SK-N-MC (cell line): ENCODE measurements around the gene MYBBP1A.

Experiments
- DNase-seq: peaks from one replicate; pipeline ENCODE4 v3.0.0-alpha.2; 2011; ENCODE audit warnings: low read depth, low spot score
- H3K27ac ChIP-seq: fragments of 200-600 bp; sonication (generic); 2 replicates; pipeline ENCODE4 v1.5.1; 2016; ENCODE audit warnings: mixed run types
- H3K36me3 ChIP-seq: fragments of 200-600 bp; sonication (generic); 2 replicates; pipeline ENCODE4 v1.6.1; 2017; ENCODE audit warnings: antibody characterized with exemption, low read length, mixed read lengths; ENCODE audit not compliant: insufficient read depth
- H3K4me3 ChIP-seq: fragments of 200-600 bp; sonication (generic); 2 replicates; pipeline ENCODE4 v1.5.1; 2016
- H3K9ac ChIP-seq: fragments of 200-600 bp; sonication (generic); 2 replicates; pipeline ENCODE4 v1.8.0; 2017; ENCODE audit warnings: mixed run types, mixed read lengths; ENCODE audit not compliant: insufficient read length
- H3K9me3 ChIP-seq: fragments of 200-600 bp; sonication (generic); 2 replicates; pipeline ENCODE4 v1.6.1; 2017; ENCODE audit warnings: low read depth, mild to moderate bottlenecking, antibody characterized with exemption, low read length, moderate library complexity, mixed read lengths
- EZH2 ChIP-seq: fragments of 200-600 bp; sonication (generic); IDR thresholded peaks from one replicate; pipeline ENCODE4 v1.6.1; 2017; ENCODE audit warnings: antibody characterized with exemption
- FOXP2 ChIP-seq: optimal IDR thresholded peaks from 2 replicates; pipeline ENCODE3; 2011; ENCODE audit warnings: mild to moderate bottlenecking, moderate library complexity; ENCODE audit not compliant: insufficient read depth; ENCODE audit errors: extremely low read length, control extremely low read depth
- POLR2AphosphoS5 ChIP-seq: IDR thresholded peaks from 2 replicates; pipeline ENCODE4 v1.6.1; 2012; ENCODE audit warnings: mild to moderate bottlenecking, low read depth, low read length, borderline replicate concordance

MYBBP1A gene

DNA sequence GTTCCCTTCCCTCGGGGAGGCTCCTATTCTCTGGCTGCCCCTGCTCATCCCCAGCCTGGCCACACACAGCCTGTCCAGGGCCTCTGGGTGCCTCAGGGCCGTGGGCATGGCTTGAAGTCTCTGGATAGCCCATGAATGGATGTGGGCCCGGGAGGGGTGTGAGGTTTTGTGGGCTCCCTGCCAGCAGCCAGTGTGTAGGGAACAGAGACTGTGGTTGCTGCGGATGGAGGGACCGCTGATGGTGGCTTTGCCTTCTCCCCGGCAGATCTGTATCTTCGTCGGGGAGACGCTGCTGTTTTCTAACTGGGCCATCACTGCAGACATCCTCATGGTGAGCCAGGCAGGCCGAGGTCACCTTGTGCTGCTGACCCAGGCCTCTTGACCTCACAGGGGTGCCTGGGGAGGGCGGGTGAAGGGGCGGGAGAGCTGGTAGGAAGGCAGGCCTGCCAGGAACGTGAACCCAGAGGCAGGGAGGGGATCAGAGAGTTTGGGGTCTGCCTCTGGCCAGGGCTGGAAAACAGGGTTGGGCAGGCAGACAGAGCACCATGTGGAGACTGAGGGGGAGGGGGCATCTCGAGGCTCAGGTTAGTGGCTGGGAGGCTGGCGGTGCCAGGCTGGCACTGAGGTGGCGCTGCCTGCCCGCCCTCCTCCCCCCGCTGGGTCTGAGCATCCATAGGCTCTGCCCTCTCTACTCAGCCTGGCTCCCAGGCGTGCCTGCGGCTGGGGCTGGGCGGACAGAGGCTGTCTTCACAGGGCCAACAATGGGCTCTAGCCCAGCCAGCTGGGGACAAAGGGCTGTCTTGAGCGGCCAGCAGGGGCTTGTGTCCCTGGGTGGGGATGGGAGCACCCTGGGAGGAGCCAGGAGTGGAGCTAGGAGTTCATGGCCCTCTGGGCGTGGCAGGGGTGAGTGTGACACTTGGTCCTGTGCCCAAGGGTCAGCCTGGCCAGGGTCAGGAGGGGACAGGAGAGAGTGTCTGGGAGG, 21.4 kb downstream of the MYBBP1A start:
- no peak for DNase-seq
- no peaks in the 10 kb centered on the region for H3K9me3 ChIP-seq
- no peak overlapping the region for H3K4me3 ChIP-seq
- no peak overlapping the region for H3K9ac ChIP-seq
- H3K27ac ChIP-seq = no peak overlapping the region
- H3K36me3 ChIP-seq = peaks cover 6% of the 10 kb centered on the region; the same call in 1 of the 2 replicates
- no peak for TF ChIP-seq FOXP2
- no peak for TF ChIP-seq EZH2
- no peak for TF ChIP-seq POLR2AphosphoS5

GRCh38 chr17:4532860-4533522, 22.2 kb downstream of the MYBBP1A start:
- DNase-seq = no peak
- TF ChIP-seq EZH2 (no peak), POLR2AphosphoS5 (no peak), FOXP2 (no peak)
- H3K4me3 ChIP-seq = no peak overlapping the region
- no peaks in the 10 kb centered on the region; the same call in 1 of the 2 replicates for H3K36me3 ChIP-seq
- no peaks in the 10 kb centered on the region for H3K9me3 ChIP-seq
- no peak overlapping the region for H3K9ac ChIP-seq
- no peak overlapping the region for H3K27ac ChIP-seq

- DNase-seq = no peak
- no peak for TF ChIP-seq POLR2AphosphoS5
- no peak for TF ChIP-seq EZH2
- no peak for TF ChIP-seq FOXP2
- Histone ChIP-seq H3K36me3 (no peaks in the 10 kb centered on the region), H3K9ac (no peak overlapping the region), H3K9me3 (no peaks in the 10 kb centered on the region), H3K4me3 (no peak overlapping the region), H3K27ac (no peak overlapping the region)
These were observed 23.0 kb downstream of the MYBBP1A start for GRCh38 chr17:4531988-4532736.

- Histone ChIP-seq H3K36me3 (no peaks in the 10 kb centered on the region), H3K9me3 (no peaks in the 10 kb centered on the region), H3K4me3 (peak overlapping the region; percentile 66), H3K27ac (no peak overlapping the region), H3K9ac (peak overlapping the region; percentile 60)
- TF ChIP-seq FOXP2 (no peak), EZH2 (no peak), POLR2AphosphoS5 (no peak)
- no peak for DNase-seq
These were observed 24.1 kb downstream of the MYBBP1A start for GRCh38 chr17:4530799-4531730.

DNA sequence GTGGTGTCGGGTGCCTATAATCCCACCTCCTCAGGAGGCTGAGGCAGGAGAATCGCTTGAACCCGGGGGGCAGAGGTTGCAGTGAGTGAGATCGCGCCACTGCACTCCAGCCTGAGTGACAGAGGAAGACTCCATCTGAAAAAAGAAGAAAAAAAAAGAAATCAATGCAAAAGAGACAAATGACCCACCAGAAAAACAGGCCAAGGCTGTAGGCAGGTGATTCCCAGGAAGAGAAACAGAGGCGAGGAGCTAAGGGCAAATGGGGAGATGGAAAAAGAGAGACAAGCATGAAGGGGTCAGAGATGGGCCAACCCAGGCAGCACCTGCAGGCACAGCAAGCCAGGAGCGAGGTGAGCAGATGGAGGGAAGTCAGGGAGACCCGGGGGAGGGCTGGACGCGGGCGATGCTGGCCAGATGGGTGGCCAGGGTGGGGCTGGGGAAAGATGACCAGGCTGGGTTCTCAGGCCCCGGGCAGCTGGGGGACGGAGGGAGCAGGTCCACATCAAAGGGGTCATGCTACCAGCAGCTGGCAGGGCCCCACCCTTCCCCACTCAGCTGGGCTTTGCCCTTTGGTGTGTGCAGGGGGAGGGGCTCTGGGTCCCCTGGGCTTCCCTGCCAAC, 25.5 kb downstream of the MYBBP1A start:
- no peak overlapping the region for H3K9ac ChIP-seq
- H3K36me3 ChIP-seq = no peaks in the 10 kb centered on the region
- no peak overlapping the region for H3K4me3 ChIP-seq
- DNase-seq = no peak
- TF ChIP-seq FOXP2 (no peak), POLR2AphosphoS5 (no peak), EZH2 (no peak)
- H3K9me3 ChIP-seq = no peaks in the 10 kb centered on the region
- no peak overlapping the region for H3K27ac ChIP-seq

- no peak for DNase-seq
- Histone ChIP-seq H3K4me3 (no peak overlapping the region), H3K27ac (no peak overlapping the region), H3K9me3 (no peaks in the 10 kb centered on the region), H3K36me3 (no peaks in the 10 kb centered on the region), H3K9ac (no peak overlapping the region)
- TF ChIP-seq POLR2AphosphoS5 (no peak), EZH2 (no peak), FOXP2 (no peak)
These were observed 27.5 kb downstream of the MYBBP1A start for GRCh38 chr17:4527566-4528125.

DNA sequence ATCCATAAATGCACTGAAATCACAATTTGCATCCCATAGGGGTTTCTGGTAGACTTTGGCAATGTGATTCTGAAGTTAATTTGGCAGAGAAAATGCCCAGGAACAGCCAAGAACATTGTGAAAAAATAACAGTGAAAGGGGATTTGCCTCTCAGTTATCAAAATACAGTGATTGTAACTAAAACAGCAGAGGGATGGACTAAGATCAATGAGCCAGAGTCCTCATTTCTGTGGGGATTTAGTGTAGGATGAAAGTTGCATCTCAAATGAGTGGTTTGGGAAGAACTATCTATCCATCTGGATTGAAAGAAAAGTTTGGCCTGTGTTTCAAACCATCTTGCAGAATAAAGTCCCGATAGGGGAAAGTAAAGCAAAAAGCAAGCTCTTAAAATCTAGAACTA, 28.1 kb downstream of the MYBBP1A start:
- no peak for TF ChIP-seq FOXP2
- no peak for TF ChIP-seq POLR2AphosphoS5
- TF ChIP-seq EZH2 = no peak
- Histone ChIP-seq H3K27ac (no peak overlapping the region), H3K4me3 (no peak overlapping the region), H3K9me3 (no peaks in the 10 kb centered on the region), H3K36me3 (no peaks in the 10 kb centered on the region), H3K9ac (no peak overlapping the region)
- DNase-seq = no peak
